Neutrophil (primary cell): Measurements from ENCODE around the gene GPX6.

Experiments used
- H3K27ac ChIP-seq: fragments of 200-600 bp; sonication (generic); 2 replicates; pipeline ENCODE4 v1.5.1; 2016; ENCODE audit warnings: mild to moderate bottlenecking, moderate library complexity
- H3K27me3 ChIP-seq: fragments of 200-600 bp; sonication (generic); 2 replicates; pipeline ENCODE4 v1.6.0; 2016; ENCODE audit warnings: mild to moderate bottlenecking
- H3K36me3 ChIP-seq: fragments of 200-600 bp; sonication (generic); 2 replicates; pipeline ENCODE4 v1.5.1; 2017
- H3K4me1 ChIP-seq, 2 experiments: fragments of 200-600 bp in 1 of 2; sonication (generic) in 1 of 2; 1 replicate in 1 of 2; 2 replicates in 1 of 2; pipeline versions ENCODE4 v1.5.1 to v1.6.1; 2013 to 2016; ENCODE audit warnings: low read depth in 1 of 2, low read length in 1 of 2, mild to moderate bottlenecking in 1 of 2, moderate library complexity in 1 of 2; ENCODE audit not compliant: control insufficient read depth in 1 of 2, insufficient read depth in 1 of 2
- H3K4me3 ChIP-seq, 2 experiments: fragments of 200-600 bp in 1 of 2; sonication (generic) in 1 of 2; 1 replicate in 1 of 2; 2 replicates in 1 of 2; pipeline ENCODE4 v1.5.1; 2013 to 2016; ENCODE audit warnings: low read depth in 1 of 2, low read length in 1 of 2, mild to moderate bottlenecking in 1 of 2, moderate library complexity in 1 of 2
- H3K9me3 ChIP-seq: fragments of 200-600 bp; sonication (generic); 2 replicates; pipeline ENCODE4 v1.5.1; 2016
- TF ChIP-seq, protein P1 (sequence below): fragments of 200-600 bp; sonication (generic); IDR thresholded peaks from 2 replicates; pipeline ENCODE4 v1.5.1; 2016; ENCODE audit warnings: antibody characterized with exemption

GPX6 gene

DNA sequence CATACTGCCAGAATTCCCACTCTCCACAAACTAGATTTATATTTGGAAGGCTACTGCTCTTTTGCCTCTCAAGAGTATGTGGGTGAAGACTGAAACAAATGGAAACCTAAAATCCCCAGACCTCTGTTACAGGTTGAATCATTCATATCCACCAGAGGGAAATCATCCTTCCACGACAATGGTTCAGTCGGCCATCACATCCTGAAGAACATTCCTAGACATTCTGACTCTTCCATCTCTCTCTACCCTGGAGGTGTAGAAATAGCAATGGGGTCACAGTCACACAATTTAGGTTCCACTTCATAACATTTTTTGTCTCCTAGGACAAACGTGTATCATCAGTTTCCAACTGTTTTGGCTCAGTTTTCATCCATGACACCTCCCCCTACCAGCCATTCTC, 18.7 kb upstream of the GPX6 start:
- peaks cover 44% of the 10 kb centered on the region for H3K27me3 ChIP-seq
- H3K27ac ChIP-seq, result no peak overlapping the region
- H3K4me3 ChIP-seq, result no peak overlapping the region
- peaks cover 2% of the 10 kb centered on the region for H3K9me3 ChIP-seq
- H3K36me3 ChIP-seq, result no peaks in the 10 kb centered on the region
- TF ChIP-seq, protein P1, sequence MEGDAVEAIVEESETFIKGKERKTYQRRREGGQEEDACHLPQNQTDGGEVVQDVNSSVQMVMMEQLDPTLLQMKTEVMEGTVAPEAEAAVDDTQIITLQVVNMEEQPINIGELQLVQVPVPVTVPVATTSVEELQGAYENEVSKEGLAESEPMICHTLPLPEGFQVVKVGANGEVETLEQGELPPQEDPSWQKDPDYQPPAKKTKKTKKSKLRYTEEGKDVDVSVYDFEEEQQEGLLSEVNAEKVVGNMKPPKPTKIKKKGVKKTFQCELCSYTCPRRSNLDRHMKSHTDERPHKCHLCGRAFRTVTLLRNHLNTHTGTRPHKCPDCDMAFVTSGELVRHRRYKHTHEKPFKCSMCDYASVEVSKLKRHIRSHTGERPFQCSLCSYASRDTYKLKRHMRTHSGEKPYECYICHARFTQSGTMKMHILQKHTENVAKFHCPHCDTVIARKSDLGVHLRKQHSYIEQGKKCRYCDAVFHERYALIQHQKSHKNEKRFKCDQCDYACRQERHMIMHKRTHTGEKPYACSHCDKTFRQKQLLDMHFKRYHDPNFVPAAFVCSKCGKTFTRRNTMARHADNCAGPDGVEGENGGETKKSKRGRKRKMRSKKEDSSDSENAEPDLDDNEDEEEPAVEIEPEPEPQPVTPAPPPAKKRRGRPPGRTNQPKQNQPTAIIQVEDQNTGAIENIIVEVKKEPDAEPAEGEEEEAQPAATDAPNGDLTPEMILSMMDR, result no peak
- no peaks in the 10 kb centered on the region for H3K4me1 ChIP-seq

DNA sequence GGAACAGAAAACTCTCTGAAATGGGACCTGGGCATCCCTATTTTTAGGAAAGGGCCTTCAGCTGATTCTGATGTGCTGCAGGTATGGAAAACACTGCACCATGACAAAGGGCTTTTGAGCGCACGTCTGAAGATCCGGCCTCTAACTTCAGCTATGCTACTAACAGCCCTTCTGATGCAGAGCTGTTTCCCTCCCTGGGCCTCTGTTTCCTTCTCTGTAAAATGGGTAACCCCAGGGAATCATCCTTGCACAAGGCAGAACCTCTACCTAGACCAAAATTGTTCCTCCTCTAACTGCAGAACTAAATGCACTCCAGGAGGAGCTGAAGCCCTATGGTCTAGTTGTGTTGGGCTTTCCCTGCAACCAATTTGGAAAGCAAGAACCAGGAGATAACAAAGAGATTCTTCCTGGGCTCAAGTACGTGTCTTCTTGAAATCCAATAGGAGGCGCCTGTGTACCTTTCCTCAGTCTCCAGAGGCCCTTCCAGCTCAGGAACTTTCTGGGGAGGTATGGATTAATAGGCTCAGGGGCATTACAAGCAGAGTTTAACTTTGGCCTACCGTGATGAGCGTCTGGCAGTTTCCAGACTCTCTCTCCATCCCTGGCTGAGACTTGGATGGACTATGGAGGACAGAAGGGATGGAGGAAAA, 16.0 kb upstream of the GPX6 start:
- Histone ChIP-seq H3K27ac (no peak overlapping the region), H3K9me3 (no peaks in the 10 kb centered on the region), H3K36me3 (no peaks in the 10 kb centered on the region), H3K4me3 (no peak overlapping the region), H3K4me1 (no peaks in the 10 kb centered on the region), H3K27me3 (peaks cover 23% of the 10 kb centered on the region)
- TF ChIP-seq, protein P1, result no peak

DNA sequence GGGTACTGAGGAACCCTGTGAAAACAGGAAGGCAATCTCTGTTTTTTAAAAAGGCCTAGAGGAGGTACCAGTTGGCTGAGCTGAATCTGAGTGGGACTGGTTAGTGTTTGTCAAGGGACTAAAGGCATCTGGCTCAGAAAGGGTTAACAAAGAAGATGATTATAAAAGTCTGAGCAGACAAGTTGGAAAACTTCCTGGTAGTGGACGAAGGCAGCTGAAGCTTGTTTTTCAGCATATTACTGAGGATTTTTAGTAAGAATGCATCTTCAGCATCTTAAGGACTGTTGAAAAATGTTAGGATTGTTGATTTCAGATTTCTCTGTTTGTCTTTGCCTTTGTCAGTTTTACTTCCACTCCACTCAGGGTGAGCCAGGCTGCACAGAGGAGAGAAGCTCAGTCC, 15.2 kb upstream of the GPX6 start:
- Histone ChIP-seq H3K4me1 (no peaks in the 10 kb centered on the region), H3K36me3 (no peaks in the 10 kb centered on the region), H3K4me3 (no peak overlapping the region), H3K27me3 (peaks cover 22% of the 10 kb centered on the region), H3K9me3 (no peaks in the 10 kb centered on the region), H3K27ac (no peak overlapping the region)
- TF ChIP-seq, protein P1, result no peak

DNA sequence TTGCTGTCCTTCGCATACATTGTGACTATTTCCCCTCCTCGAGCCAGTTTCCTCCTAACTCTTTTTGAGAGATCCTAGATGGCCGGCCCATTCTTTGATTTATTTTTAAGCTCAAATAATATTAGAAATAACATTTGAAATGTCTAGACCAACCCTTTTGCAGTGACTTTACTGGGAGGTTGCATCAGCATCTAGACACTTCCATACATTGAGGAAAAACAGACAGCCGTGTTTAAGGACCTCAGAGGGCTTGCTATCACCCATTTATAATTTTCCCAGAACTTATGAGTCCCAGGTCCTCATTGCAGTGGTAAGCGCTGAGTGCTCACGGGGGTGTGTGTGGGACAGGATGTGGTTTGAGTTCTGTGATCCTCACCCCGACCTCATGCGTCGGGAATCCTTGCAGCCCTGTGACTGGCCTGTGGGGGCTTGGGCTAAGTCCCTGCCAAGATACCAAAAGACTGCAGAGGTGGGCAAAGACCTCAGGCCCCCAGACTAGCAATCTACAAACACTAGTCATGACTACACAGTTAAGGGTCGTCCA, 10.0 kb upstream of the GPX6 start, which contains the start of gene GPX5:
Gene GPX5, plus strand, starts transcription at position 386 of the 544 bp plus-strand sequence. Its CDS starts 133 bp downstream, at position 519.
- no peaks in the 10 kb centered on the region for H3K9me3 ChIP-seq
- H3K4me1 ChIP-seq, result no peaks in the 10 kb centered on the region
- H3K4me3 ChIP-seq, result no peak within 1 kb of the TSS
- H3K36me3 ChIP-seq, result no peaks in the 10 kb centered on the region
- H3K27ac ChIP-seq, result no peak within 1 kb of the TSS
- TF ChIP-seq, protein P1, result no peak
- H3K27me3 ChIP-seq, result peaks cover 40% of the 10 kb centered on the region

DNA sequence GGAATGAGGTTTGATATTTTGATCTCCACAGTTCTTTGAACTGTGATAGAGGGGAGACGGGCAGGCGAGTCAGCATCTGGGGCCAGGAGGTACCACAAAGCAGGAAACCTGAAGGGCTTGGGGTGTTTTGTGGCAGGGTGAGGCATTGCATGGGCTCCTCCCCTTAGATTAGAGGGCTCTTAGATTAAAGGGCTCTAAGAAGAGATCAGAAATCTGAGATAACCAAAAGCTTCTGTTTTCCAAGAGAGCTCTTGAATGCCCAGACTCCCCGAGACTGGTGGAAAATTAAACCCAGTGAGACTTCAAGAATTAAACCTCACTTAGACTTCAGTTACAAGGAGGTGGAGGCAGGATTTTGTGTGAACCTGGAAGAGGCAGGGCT, 7.6 kb upstream of the GPX6 start:
- Histone ChIP-seq H3K4me1 (no peaks in the 10 kb centered on the region), H3K4me3 (no peak overlapping the region), H3K27me3 (peaks cover 51% of the 10 kb centered on the region), H3K36me3 (no peaks in the 10 kb centered on the region), H3K27ac (no peak overlapping the region), H3K9me3 (no peaks in the 10 kb centered on the region)
- TF ChIP-seq, protein P1, result no peak
